ENCODE results near the gene CDC6. TPM values are rescaled to one million over a fixed set of nuclear protein-coding genes. Genes with fewer than 3 reads are reported as not detected.

The CDC6 gene
- total RNA-seq, 1 donor from 2014 or later = 2.3 TPM

- no peaks in the 10 kb centered on the region for H3K27me3 ChIP-seq (ENCODE audit: low read depth)
- intact Hi-C loops (cut with DNase I) = no loop called here
- peaks cover 37% of the 10 kb centered on the region for H3K36me3 ChIP-seq
- peaks cover 83% of the 10 kb centered on the region for H3K4me1 ChIP-seq
- ATAC-seq (no peak), DNase-seq (no peak)
- peak overlapping the region; percentile 33 for H3K4me3 ChIP-seq
- no peaks in the 10 kb centered on the region for H3K9me3 ChIP-seq
- H3K27ac ChIP-seq = peak overlapping the region; percentile 96
- TF ChIP-seq CTCF (IDR thresholded peaks at IDR 0.05) = no peak
Observed at GRCh38 chr17:40346765-40347158, 59.1 kb downstream of the CDC6 start.

DNA sequence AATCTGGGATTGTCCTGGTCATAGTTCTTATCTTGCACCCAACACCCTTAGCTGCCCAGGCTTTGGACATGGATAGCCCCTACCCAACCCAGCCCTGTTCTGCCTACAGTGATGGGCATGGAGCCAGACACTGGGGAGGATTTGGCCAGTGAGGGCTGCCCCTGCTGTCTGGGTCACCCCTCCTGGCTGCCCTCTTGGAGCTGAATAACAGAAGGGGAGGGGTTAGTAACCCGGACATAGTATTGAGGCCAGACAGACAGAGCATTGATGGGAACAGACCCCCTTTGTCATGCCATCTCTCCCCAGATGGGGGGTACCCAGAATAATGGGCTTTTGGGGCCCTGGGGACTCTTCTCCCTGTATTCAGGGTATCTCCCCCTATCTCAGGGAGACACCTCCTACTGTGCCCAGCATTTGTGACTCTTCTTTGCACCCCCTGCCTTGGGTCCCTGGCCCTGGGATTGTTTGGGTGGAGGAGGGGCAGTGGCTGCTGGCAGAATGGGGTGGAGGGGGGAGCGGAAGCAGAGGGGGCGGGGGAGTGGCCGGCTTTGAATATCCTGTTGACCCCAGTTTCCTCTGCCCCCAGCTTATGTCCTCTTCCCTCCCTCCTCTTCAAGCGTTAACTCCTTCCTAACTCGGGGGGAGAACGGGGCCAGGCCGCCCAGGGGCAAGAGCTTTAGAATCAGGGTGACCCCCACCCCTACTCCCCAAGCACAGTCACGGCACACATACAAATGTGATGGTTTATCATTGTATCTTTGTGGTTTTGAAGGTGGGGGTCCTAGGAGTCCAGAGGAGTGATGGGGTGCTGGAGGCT is 59.8 kb downstream of the CDC6 start:
- Histone ChIP-seq H3K27ac (peak overlapping the region; percentile 96), H3K9me3 (no peaks in the 10 kb centered on the region), H3K4me3 (peak overlapping the region; percentile 33), H3K36me3 (peaks cover 45% of the 10 kb centered on the region), H3K4me1 (peaks cover 91% of the 10 kb centered on the region), H3K27me3 (ENCODE audit: low read depth) (no peaks in the 10 kb centered on the region)
- no peak for TF ChIP-seq CTCF (IDR thresholded peaks at IDR 0.05)
- intact Hi-C loops (cut with DNase I) = no loop called here
- no peak for ATAC-seq
- DNase-seq = no peak

DNA sequence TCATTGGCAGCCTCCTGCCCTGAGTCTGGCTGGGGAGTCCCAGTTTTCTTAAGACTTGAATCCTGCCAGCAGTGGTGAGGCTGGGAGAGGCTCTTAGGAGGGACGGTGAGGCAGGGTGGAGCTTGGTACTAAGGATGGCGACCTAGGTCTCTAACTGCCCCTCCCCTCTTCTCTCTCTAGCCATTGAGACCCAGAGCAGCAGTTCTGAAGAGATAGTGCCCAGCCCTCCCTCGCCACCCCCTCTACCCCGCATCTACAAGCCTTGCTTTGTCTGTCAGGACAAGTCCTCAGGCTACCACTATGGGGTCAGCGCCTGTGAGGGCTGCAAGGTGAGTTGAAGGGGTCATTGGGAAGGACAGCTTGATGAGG is 60.4 kb downstream of the CDC6 start:
- Histone ChIP-seq H3K36me3 (peaks cover 51% of the 10 kb centered on the region), H3K27ac (peak overlapping the region; percentile 96), H3K4me3 (peak overlapping the region; percentile 33), H3K27me3 (ENCODE audit: low read depth) (no peaks in the 10 kb centered on the region), H3K9me3 (no peaks in the 10 kb centered on the region), H3K4me1 (peaks cover 96% of the 10 kb centered on the region)
- DNase-seq (no peak), ATAC-seq (no peak)
- TF ChIP-seq CTCF (IDR thresholded peaks at IDR 0.05) = no peak
- intact Hi-C loops (cut with DNase I) = no loop called here

GRCh38 chr17:40348562-40349476 is 61.1 kb downstream of the CDC6 start:
- ATAC-seq = no peak
- intact Hi-C loops (cut with DNase I) = no loop called here
- Histone ChIP-seq H3K27ac (peak overlapping the region; percentile 37), H3K36me3 (peaks cover 58% of the 10 kb centered on the region), H3K4me1 (peaks cover 92% of the 10 kb centered on the region), H3K27me3 (ENCODE audit: low read depth) (no peaks in the 10 kb centered on the region), H3K9me3 (no peaks in the 10 kb centered on the region), H3K4me3 (no peak overlapping the region)
- TF ChIP-seq CTCF (IDR thresholded peaks at IDR 0.05) = no peak
- no peak for DNase-seq

DNA sequence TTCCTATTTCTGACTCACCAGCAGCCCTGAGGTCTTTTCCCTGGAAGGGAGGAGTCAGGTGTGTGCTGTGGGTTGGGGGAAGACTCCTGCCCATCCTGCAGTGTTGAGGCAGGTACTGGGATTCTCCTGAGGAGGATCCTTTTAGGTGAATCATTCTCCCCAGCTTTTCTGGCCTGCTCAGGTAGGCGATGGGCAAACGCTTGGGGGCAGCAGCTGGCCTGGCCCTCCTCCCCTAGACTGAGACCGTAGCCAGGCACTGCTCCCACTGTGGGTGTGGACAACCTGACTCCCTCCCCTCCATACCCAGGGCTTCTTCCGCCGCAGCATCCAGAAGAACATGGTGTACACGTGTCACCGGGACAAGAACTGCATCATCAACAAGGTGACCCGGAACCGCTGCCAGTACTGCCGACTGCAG is 61.8 kb downstream of the CDC6 start:
- Histone ChIP-seq H3K27ac (peak overlapping the region; percentile 37), H3K4me3 (no peak overlapping the region), H3K27me3 (ENCODE audit: low read depth) (no peaks in the 10 kb centered on the region), H3K4me1 (peaks cover 87% of the 10 kb centered on the region), H3K36me3 (peaks cover 64% of the 10 kb centered on the region), H3K9me3 (no peaks in the 10 kb centered on the region)
- no peak for DNase-seq
- peak; percentile 1 to 6 for ATAC-seq
- intact Hi-C loops (cut with DNase I) = no loop called here
- no peak for TF ChIP-seq CTCF (IDR thresholded peaks at IDR 0.05)
